PC-9 (cell line): ENCODE results near the gene SPOP. TPM values are rescaled to one million over a fixed set of nuclear protein-coding genes. Genes with fewer than 3 reads are reported as not detected.
A peak's percentile ranks its signal among the peaks of the same experiment; 100 is the strongest.

ENCODE experiments used
- Bru-seq: library from RNA; stranded (reverse); fragments of 400-500 nt; gene quantifications from one replicate; lab custom pipeline; 2021; lab: Mats Ljungman, UMichigan
- BruChase-seq, 2 experiments: library from RNA; stranded (reverse); fragments of 400-500 nt; gene quantifications; one replicate each; lab custom pipeline; 2021; lab: Mats Ljungman, UMichigan
- BruUV-seq: library from RNA; stranded (reverse); fragments of 400-500 nt; replicated peaks from 2 replicates; lab custom pipeline; 2021; lab: Mats Ljungman, UMichigan
- CTCF ChIA-PET: fragments of 300-600 bp; sonication (Branson Sonifier 250); formaldehyde crosslinking; loops from one replicate; lab custom pipeline; 2022; ENCODE audit warnings: antibody characterized with exemption; lab: Charles Lee
- POLR2A ChIA-PET: fragments of 300-600 bp; sonication (Branson Sonifier 250); formaldehyde crosslinking; loops from one replicate; lab custom pipeline; 2022; ENCODE audit warnings: antibody characterized with exemption; ENCODE audit not compliant: unreplicated experiment; lab: Charles Lee
- DNase-seq, 2 experiments: peaks; one replicate each; pipeline versions ENCODE4 v3.0.0 to v3.0.0-alpha.2; 2015 to 2022; ENCODE audit warnings: mixed read lengths in 1 of 2
- H2AFZ ChIP-seq: fragments of 200-600 bp; sonication (generic); 2 replicates; pipeline ENCODE4 v1.8.1; 2017; ENCODE audit warnings: antibody characterized with exemption
- H3F3A ChIP-seq: fragments of 200-600 bp; sonication (generic); 2 replicates; pipeline ENCODE4 v1.8.1; 2017; ENCODE audit warnings: antibody characterized with exemption, mild to moderate bottlenecking, low read depth; ENCODE audit not compliant: insufficient read depth
- H3K27ac ChIP-seq: fragments of 200-600 bp; sonication (generic); 2 replicates; pipeline ENCODE4 v1.6.1; 2016; ENCODE audit warnings: mixed run types
- H3K27me3 ChIP-seq: fragments of 200-600 bp; sonication (generic); 2 replicates; pipeline ENCODE4 v1.6.1; 2016; ENCODE audit warnings: low read depth, mixed run types; ENCODE audit not compliant: insufficient read depth
- H3K36me3 ChIP-seq: fragments of 200-600 bp; sonication (generic); 2 replicates; pipeline ENCODE4 v1.6.1; 2016; ENCODE audit warnings: low read depth, mixed run types
- H3K4me1 ChIP-seq: fragments of 200-600 bp; sonication (generic); replicated peaks from 2 replicates; pipeline ENCODE4 v1.6.1; 2016; ENCODE audit warnings: mixed run types; ENCODE audit not compliant: insufficient read depth
- H3K4me2 ChIP-seq: fragments of 200-600 bp; sonication (generic); 2 replicates; pipeline ENCODE4 v1.6.1; 2017; ENCODE audit warnings: mixed run types
- H3K4me3 ChIP-seq: fragments of 200-600 bp; sonication (generic); 2 replicates; pipeline ENCODE4 v1.6.1; 2016; ENCODE audit warnings: mixed run types
- H3K79me2 ChIP-seq: fragments of 200-600 bp; sonication (generic); 2 replicates; pipeline ENCODE4 v1.6.1; 2017; ENCODE audit warnings: low read depth, mixed run types
- H3K9me2 ChIP-seq: fragments of 200-600 bp; sonication (generic); 2 replicates; pipeline ENCODE4 v1.8.1; 2017; ENCODE audit warnings: mild to moderate bottlenecking; ENCODE audit not compliant: insufficient read depth
- H3K9me3 ChIP-seq: fragments of 200-600 bp; sonication (generic); 2 replicates; pipeline ENCODE4 v1.8.1; 2016; ENCODE audit warnings: low read depth; ENCODE audit not compliant: insufficient read depth
- H4K20me1 ChIP-seq: fragments of 200-600 bp; sonication (generic); 2 replicates; pipeline ENCODE4 v1.8.1; 2017; ENCODE audit not compliant: insufficient read depth
- CTCF ChIP-seq: fragments of 200-600 bp; sonication (generic); conservative IDR thresholded peaks from 2 replicates; pipeline ENCODE4 v1.6.1; 2017; ENCODE audit warnings: mixed run types, antibody characterized with exemption, mild to moderate bottlenecking, moderate library complexity
- EZH2 ChIP-seq: fragments of 200-600 bp; sonication (generic); IDR thresholded peaks from 2 replicates; pipeline ENCODE4 v1.8.0; 2017; ENCODE audit warnings: antibody characterized with exemption, low read depth
- intact Hi-C: fragments of 100-400 bp; cut with micrococcal nuclease; formaldehyde crosslinking; loops from one replicate; pipeline ENCODE4 v1.10.0; 2022; ENCODE audit not compliant: unreplicated experiment
- long read RNA-seq: library from polyadenylated mRNA; stranded (forward); transcript quantifications from one replicate; pipeline ENCODE4 v2.0.0, GENCODE V29; 2022
- total RNA-seq: library from RNA; stranded (reverse); gene quantifications from 2 replicates; pipeline ENCODE4 v1.2.3, GENCODE V29; 2021

The SPOP gene
- 41.7 and 47.3 TPM in 2 replicates for total RNA-seq
- percentile 81 among the genes with signal in this experiment for Bru-seq, nascent RNA
- percentile 69 among the genes with signal in this experiment for BruChase-seq, experiment 1, labeled RNA remaining after a 2-hour chase
- percentile 69 among the genes with signal in this experiment for BruChase-seq, experiment 2, labeled RNA remaining after a 6-hour chase
- long read RNA-seq, transcript SPOP-221 (1 exons, 2,135 nt): minor isoform, 7 of 134 reads
- long read RNA-seq, transcript SPOP-206 (10 exons, 1,865 nt): major isoform, 101 of 134 reads
- long read RNA-seq, transcript SPOP-201 (11 exons, 2,965 nt): minor isoform, 7 of 134 reads
- long read RNA-seq, transcript SPOP-202 (11 exons, 2,985 nt): minor isoform, 6 of 134 reads
- long read RNA-seq, partial matches to known transcripts: 6 of 134 reads
- long read RNA-seq, other reads (novel, unspliced or antisense): 7 of 134 reads

DNA sequence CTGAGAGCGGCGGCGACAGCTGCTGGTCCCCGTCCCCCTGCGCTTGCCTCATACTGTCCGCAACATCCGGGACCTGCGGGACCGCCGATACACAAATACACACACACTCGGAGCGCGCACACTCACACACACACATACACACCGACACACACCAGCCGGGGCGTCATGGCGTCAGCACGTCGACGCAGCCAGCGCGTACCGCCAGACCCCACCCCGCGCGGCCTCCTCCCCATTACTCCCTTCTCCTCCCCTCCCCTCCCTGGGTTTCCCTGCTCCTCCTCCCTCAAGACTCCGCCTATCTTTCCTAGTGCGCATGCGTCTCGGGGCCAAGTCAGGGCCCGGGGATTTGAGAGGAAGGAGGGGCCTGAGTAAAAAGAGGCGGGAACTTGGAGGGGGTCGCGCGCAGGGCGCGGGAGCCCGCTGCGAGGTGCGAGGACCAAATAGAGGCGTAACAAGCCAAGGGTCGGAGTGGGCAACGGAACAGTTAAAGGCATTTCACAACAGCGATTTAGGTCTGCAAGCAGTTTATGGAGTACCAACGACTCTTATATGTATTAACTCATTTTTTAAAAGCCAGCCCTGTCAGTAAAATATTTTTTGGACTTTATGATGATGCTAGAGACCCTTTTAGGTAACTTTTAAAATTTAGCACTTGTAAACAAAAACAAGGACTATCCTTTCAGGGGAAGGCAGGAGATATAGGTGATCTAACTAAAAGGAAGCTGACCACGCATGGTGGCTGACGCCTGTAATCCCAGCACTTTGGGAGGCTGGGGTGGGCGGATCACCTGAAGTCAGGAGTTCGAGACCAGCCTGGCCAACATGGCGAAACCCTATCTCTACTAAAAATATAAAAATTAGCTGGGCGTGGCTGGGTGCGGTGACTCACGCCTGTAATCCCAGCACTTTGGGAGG is at the start of gene SPOP:
SPOP (minus strand) TSS at position 165 of the 915 bp plus-strand sequence. CDS start 55,287 bp downstream, outside the sequence.
- Histone ChIP-seq H4K20me1 (peaks cover 26% of the 10 kb centered on the region), H3K36me3 (peaks cover 10% of the 10 kb centered on the region; the same call in 1 of the 2 replicates), H3K9me3 (no peaks in the 10 kb centered on the region), H3F3A (no peaks in the 10 kb centered on the region), H3K27me3 (peaks cover 6% of the 10 kb centered on the region), H3K9me2 (no peaks in the 10 kb centered on the region), H2AFZ (peak within 1 kb of the TSS; percentile 91), H3K27ac (peak within 1 kb of the TSS; percentile 42), H3K4me1 (peaks cover 13% of the 10 kb centered on the region), H3K4me3 (peak within 1 kb of the TSS; percentile 85), H3K4me2 (peak within 1 kb of the TSS; percentile 89), H3K79me2 (peaks cover 37% of the 10 kb centered on the region)
- no TSS peak for BruUV-seq
- TF ChIP-seq CTCF: no peak
- no peak for TF ChIP-seq EZH2
- POLR2A ChIA-PET: no interaction called here
- peak; percentile 97 for DNase-seq
- CTCF ChIA-PET: no interaction called here
- intact Hi-C loops: loop anchor here (10.0 kb wide), 1 partner anchor 53 kb away; no protein-coding TSS in a partner anchor

- intact Hi-C loops: no loop called here
- POLR2A ChIA-PET: interaction anchor here (0.6 kb wide), 1 partner anchor 84 kb away, joined by 3 read pairs; no protein-coding TSS in a partner anchor
- CTCF ChIA-PET: no interaction called here
Observed at GRCh38 chr17:49727380-49727779, 49.5 kb upstream of the SPOP start.

More at GRCh38 chr17:49727380-49727779, 49.5 kb upstream of the SPOP start:
- Histone ChIP-seq H3F3A (no peaks in the 10 kb centered on the region), H3K79me2 (no peaks in the 10 kb centered on the region), H3K36me3 (no peaks in the 10 kb centered on the region), H3K4me3 (no peak overlapping the region), H3K27ac (no peak overlapping the region), H2AFZ (no peak overlapping the region), H3K27me3 (no peaks in the 10 kb centered on the region), H3K4me2 (no peak overlapping the region), H4K20me1 (no peaks in the 10 kb centered on the region), H3K4me1 (no peaks in the 10 kb centered on the region), H3K9me2 (no peaks in the 10 kb centered on the region), H3K9me3 (no peaks in the 10 kb centered on the region)
- no TSS peak for BruUV-seq
- no peak for TF ChIP-seq EZH2
- no peak for TF ChIP-seq CTCF
- no peak for DNase-seq
